SK-MEL-5 (cell line): Measurements from ENCODE around the gene CARM1. TPM values are rescaled to one million over a fixed set of nuclear protein-coding genes. Genes with fewer than 3 reads are reported as not detected.
"Not testable (repeated sequence)": the region's sequence is repeated elsewhere in the genome, so short reads cannot be mapped to it uniquely, and the experiment has no call there.

ENCODE experiments used
- DNase-seq: peaks from one replicate; pipeline ENCODE4 v3.0.0-alpha.2; 2016; ENCODE audit warnings: low read depth, low spot score
- in situ Hi-C: cut with HindIII; loops from 2 replicates; pipeline ENCODE4 v1.10.0; 2016; ENCODE audit warnings: low sequenced_read_pairs, high pct_unique_total_duplicates, low pct_unique_long_range_greater_than_20kb
- total RNA-seq: library from RNA; depleted of rRNA; stranded (reverse); fragments of >200 nt; shearing (Covaris generic); gene quantifications from 2 replicates; pipeline ENCODE4 v1.2.3, GENCODE V29; 2014

The CARM1 gene
- total RNA-seq, 1 experiment from 2014 or later, result 18.6 TPM

DNA sequence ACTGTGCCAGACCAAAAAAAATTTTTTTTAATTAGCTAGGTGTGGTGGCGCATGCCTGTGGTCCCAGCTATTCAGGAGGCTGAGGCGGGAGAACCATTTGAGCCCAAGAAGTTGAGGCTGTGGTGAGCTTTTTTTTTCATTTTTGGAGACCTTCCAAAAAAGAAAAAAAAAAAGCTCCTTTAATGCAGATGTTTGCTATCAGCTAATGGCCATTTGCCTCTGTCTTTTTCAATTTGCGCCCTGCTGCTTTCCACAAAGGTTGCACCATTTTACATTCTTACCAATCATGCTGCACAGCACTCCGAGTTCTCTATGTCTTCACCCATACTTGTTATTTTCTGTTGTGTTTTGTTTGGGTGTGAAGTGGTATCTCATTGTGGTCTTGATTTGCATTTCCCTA lies 73.9 kb downstream of the CARM1 start:
- in situ Hi-C loops, result no loop called here

DNA sequence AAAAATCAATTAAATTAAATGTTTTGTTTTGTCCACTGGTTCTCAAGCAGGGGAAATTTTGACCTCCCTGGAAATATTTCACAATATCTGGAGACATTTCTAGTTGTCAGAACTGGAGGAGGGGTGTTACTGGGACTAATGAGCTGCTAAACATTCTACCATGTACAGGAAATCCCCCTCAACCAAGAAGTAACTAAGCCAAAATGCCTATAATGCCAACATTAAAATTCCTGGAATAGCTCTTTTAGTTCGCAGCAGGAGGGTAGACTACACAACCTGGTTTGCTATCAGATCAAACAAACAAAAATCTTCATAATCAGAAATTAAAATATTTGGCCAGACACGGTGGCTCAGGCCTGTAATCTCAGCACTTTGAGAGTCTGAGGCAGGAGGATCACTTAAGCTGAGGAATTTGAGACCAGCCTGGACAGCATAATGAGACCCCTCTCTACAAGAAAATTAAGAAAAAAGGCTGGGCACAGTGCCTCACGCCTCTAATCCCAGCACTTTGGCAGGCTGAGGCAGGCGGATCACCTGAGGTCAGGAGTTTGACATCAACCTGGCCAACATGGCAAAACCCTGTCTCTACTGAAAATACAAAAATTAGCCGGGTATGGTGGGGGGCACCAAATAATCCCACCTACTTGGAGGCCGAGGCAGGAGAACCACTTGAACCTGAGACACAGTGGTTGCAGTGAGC lies 75.8 kb downstream of the CARM1 start:
- DNase-seq, result no peak
- in situ Hi-C loops, result no loop called here

More for the DNA sequence above, 73.9 kb downstream of the CARM1 start:
- no peak for DNase-seq

DNA sequence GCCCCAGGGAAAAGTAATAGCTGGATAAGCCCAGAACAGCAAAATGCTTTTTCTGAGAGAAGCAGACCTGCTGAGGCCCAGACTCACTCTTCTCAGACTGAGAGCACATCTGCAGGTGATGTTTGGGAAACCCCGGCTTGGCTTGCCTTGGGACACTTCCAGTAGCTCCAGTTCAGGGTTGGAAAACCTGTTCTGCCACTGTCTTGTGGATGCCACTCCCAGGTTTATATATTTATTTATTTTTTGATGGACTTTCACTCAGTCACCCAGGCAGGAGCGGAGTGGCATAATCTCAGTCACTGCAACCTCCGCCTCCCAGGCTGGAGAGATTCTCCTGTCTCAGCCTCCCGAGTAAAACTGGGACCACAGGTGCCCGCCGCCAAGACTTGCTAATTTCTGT lies 81.5 kb downstream of the CARM1 start:
- no peak for DNase-seq
- in situ Hi-C loops, result no loop called here

DNA sequence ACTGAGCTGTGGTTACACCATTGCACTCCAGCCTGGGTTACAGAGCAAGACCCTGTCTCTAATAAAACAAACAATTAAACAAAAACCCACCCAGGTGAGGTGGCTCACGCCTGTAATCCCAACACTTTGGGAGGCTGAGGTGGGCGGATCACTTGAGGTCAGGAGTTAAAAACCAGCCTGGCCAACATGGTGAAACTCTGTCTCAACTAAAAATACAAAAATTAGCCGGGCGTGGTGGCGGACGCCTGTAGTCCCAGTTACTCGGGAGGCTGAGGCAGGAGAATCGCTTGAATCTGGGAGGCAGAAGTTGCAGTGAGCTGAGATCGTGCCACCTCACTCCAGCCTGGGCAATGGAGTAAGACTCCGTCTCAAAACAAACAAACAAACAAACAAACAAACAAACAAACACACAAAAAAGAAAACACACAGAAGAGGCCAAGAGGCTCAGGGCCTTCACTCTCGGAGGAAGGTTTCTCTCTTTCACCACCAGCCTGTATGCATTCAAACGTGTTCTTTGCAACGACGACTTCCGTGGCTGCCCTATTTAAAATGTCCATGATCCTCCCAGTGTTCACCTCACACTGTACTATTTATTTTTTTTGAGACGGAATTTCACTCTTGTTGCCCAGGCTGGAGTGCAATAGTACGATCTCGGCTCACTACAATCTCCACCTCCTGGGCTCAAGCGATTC lies 88.1 kb downstream of the CARM1 start:
- DNase-seq, in situ Hi-C loops: not testable (repeated sequence)

DNA sequence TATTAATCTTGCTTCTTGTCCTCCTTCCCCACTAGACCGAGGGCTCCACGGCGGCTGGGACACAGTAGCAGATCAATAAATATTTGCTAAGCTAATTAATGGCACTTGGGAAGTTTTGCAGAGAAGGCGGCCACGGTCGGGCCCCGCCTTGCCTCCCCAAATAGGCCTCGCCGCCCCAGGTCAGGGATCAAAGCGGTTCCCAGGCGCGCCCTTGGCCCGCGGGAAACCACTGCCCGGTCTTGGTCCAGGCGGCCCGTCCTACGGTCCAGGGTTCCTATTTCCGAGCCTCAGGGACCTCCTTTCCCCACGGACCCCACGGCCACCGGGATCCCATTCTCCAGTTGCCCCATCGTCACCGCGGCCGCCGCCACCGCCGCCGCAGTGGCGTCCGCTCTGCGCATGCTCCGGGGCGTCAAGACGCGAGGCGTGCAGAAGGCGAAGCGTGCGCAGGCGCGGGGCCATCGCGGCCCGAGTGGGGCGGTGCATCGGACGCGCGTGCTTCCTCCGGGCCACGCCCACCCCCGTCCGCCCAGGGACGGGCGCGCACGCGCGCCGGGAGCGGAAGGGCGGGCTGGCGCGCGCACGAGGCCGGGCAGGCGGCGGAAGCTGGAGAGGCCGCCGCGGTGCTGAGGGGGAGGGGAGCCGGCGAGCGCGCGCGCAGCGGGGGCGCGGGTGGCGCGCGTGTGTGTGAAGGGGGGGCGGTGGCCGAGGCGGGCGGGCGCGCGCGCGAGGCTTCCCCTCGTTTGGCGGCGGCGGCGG lies 89.1 kb downstream of the CARM1 start, which contains the start of gene SMARCA4:
Gene SMARCA4, plus strand, starts transcription at position 717 of the 759 bp plus-strand sequence. CDS start 23,122 bp downstream, outside the sequence.
- DNase-seq, result peak; percentile 92
- in situ Hi-C loops, result no loop called here

DNA sequence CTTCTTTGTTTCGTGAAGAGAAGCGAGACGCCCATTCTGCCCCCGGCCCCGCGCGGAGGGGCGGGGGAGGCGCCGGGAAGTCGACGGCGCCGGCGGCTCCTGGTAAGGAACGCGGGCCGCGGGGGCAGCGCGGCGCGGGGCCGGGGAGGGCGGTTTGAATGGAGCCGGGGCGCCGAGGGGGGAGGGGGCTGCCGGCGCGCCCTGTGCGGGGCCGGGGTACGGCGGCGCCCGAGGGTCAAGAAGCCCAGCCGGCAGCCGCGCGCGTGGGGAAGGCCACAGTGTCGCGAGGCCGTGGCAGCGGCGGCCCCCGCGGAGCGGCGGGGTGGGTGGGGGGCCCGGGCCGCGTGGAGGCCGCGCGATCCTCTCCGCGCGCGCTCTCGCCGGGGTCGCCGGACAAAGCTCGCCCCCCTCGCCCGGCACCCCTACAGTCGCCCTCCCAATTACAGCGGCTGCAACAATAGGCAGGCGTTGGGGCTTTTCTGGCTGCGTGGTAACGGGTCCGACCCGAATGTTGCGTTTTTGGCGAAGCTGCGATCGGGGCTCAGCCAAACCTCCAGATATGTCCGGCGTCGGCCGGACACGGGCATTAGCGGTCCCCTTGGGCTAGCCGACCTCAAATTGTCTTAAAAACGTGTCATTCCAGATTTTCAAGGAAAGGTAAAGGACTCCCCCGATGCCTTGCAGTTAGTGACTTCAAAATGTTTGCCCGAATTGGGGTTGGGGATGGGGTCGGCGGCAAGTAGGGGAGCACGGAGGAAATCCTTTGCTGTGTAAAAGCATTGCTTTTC lies 89.9 kb downstream of the CARM1 start:
- in situ Hi-C loops, result no loop called here
- peak; percentile 13 for DNase-seq

DNA sequence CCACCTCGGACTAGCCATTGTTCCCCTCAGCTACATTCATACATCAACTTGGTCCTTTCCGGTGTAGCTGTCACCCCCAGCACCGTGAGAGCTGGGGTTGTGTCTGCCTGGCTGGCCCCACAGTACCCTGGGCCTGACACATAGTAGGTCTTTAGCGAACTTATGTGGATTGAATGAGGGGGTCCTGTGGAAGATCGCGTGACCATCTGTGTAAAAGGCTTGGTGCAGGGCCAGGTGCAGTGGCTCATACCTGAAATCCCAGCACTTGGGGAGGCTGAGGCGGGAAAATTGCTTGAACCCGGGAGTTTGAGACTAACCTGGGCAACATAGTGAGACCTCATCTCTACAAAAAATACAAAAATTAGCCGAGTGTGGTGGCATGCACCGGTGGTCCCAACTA lies 91.5 kb downstream of the CARM1 start:
- in situ Hi-C loops, result no loop called here
- DNase-seq, result no peak

DNA sequence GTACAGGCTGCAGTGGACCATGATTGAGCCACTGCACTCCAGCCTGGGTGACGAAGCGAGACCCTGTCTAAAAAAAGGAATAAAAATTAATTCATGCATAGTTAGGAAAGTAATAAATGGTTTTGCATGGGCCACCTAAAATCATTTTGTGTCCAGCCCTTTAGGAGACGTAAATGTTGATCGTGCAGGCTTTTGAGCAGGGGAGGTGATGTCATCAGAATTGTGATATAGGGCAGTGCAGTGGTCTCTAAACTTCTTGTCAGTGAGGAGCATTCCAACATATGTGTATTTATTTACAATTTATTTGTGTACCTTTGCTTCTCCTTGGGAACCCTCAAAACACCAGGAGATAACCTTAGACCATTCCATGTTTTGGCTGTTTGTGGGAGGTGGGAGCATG lies 92.5 kb downstream of the CARM1 start:
- DNase-seq, result no peak
- in situ Hi-C loops, result no loop called here

DNA sequence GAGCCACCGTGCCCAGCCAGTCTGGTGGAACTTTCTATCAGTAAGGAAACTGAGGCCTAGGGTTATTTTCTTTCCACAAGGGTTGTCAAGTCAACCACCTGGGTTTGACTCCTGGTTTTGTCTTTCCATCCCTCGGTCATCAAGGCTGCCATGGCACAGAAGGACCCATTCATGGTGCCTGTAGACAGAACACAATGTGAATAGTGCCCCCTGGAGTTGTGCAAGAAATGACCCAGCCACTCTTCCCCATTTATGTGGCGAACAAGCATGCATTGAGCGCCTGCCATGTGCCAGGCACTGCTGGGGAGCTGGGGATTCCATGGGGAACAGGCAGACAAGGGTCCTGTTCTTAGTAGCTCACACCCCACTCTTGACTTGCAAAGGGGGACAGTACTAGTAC lies 93.5 kb downstream of the CARM1 start:
- DNase-seq, result no peak
- in situ Hi-C loops, result no loop called here

DNA sequence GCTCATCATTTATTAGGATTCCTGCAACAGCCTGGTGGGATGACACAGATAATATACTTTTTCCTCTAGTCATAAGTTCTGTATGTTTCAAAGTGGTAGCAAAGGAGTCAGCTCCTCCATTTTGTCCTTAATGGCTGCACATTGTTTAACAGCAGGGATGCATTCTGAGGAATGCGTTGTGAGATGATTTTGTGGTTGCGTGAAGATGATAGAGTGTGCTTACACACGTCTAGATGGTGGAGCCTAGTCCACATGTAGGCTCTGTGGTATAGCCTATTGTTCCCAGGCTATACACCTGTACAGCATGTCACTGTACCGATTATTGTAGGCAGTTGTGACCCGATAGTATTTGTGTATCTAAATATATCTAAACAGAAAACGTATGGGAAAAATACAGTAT lies 94.0 kb downstream of the CARM1 start:
- in situ Hi-C loops, result no loop called here
- no peak for DNase-seq

DNA sequence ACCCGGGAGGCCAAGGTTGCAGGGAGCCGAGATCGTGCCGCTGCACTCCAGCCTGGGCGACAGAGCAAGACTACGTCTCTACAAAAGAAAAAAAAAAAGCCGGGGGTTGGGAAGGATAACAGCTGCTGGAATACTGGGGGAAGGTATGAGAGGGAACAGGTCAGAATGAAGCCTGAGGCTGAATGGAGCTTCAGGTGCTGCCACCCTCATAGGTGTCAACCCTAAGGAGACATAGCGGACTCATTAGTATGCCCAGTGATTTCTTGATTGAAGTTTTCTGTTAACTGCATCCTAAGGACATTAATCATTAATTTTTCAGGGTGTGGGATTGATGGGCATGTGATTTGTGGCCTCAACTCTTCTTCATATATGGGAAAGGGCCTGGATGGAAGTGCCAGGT lies 95.5 kb downstream of the CARM1 start:
- in situ Hi-C loops, result no loop called here
- no peak for DNase-seq

DNA sequence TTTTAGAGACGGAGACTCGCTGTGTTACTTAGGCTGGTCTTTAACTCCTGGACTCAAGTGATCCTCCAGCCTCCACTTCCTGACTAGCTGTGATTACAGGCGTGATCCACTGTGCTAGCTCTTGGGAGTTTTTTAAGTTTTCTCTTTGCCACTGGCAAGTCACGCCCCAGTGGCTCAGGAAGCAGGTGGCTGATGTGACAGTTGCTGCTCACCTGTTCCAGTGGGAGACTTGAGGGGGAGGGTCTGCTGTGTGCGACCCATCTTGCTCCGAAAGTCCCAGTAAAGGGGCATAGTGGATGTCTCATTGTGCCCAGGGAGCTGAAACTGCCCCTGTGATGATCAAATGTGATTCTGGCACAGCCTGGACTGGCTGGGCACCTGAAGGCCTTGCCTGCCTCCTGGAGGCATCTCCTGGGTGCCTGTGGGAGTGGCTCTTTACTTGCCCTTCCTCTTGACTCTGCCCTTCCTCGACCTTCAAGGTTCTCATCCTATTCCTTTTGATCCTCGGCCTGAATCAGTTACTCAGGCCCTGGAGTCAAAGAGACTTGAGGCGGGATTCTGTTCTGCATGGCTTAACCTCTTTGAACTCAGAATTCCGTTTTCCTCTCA lies 97.3 kb downstream of the CARM1 start:
- in situ Hi-C loops, result no loop called here

DNA sequence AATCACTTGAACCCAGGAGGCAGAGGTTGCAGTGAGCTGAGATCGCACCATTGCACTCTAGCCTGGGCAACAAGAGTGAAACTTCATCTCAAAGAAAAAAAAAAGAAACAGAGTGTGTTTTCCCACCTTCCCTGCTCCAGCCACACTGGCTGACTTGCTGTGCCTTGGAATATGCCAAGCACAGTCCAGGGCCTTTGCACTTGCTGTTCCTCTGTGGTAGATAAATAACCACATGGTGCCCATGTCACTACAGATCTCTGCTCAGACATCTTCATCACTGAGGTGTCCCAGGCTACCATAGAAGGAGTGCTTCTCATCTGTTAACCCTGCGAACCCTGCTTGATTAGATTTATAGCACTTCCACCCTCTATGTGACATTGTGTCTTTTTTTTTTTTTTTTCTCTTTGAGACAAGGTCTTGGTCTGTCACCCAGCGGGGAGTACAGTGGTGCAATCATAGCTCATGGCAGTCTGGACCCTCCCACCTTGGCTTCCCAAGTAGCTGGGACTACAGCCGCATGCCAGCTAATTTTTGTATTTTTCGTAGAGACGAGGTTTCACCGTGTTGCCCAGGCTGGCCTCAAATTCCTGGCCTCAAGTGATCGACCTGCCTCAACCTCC lies 99.9 kb downstream of the CARM1 start:
- DNase-seq, result no peak
- in situ Hi-C loops, result no loop called here

More for the DNA sequence above, 97.3 kb downstream of the CARM1 start:
- DNase-seq, result no peak
